ENCODE results near the gene ZNF540.
"Not testable (repeated sequence)": the region's sequence is repeated elsewhere in the genome, so short reads cannot be mapped to it uniquely, and the experiment has no call there.

Gene ZNF540

DNA sequence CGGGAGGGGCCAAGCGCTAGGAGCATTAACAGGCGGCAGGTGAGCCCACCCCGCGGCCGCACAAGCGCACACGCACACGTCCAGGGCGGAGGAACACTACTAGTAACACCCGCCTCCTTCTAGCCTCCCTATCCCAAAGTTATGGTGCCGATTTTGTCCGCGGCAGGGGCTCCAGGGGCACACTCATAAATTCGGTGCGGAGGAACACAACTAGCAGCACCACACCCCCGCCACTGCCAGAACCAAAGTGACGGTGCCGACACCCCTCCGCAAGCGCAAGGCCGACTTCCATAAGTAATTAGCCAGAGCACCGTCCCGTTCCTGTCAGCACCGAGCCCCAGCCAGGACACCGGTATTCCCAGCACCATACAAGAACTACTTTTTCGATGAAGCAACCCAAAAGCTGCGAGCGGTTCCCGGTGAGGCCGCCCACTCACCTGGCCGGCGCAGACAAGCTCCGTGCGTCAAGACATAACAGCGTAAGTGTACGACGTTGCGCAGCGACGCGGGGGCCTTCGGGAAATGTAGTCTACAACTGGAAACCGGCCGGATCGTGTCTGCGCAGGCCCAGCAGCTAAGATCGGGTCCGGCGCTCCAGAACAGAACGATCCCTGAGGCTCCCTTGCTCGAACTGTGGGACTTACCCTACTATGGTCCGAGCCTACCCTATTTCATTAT lies at the start of gene ZNF540, which contains the start of gene ZNF571:
TSS of gene ZNF540 (plus strand) at position 573 of the 678 bp plus-strand sequence. CDS start 3,572 bp downstream, outside the sequence.
TSS of gene ZNF571 (minus strand) at position 489 of the 678 bp plus-strand sequence. CDS start 8,116 bp downstream, outside the sequence.
- DNase-seq (ENCODE audit: low spot score), result peak; percentile 97

DNA sequence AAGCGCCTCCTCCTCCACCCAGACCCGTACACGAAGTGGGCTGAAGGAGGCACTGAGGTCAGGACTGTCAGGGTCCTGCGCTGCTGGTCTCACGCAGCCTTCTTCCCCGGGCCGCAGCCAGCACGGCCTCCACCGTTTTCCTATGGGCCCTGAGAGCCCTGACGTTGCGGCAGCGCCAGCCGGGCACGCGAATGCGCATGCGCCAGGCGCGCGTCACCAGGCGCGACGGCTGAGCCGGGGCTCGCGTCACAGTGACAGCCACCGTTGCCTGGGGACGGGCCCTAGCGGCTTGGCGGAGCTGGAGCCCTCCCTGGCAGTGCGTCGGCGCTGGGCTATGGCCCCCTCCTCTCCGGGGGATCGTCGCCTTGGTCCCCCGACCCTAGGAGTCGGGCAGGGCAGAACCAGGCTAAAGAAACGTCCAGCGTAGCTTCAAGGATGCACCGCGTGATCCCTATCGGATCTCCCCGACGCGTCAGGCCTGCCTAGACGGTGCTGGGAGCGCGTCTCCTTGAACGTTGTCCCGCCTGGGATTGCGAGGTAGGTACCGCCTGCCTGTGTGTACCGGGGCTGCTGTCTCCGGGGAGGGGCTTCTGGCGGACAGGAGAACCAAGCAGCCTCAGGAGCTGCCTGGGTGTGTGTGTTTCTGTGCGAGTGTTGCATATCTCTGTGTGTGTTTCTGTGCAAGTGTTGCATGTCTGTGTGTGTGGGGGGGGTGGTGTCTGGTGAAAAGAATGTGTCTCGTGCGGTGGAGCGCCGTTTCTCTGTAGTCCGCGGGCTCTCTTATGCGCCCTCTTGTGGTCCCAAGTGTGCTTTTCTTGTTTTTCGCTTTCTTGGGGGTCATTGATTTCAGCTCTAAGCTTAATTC lies 43.3 kb upstream of the ZNF540 start:
- DNase-seq (ENCODE audit: low spot score), result no peak

DNA sequence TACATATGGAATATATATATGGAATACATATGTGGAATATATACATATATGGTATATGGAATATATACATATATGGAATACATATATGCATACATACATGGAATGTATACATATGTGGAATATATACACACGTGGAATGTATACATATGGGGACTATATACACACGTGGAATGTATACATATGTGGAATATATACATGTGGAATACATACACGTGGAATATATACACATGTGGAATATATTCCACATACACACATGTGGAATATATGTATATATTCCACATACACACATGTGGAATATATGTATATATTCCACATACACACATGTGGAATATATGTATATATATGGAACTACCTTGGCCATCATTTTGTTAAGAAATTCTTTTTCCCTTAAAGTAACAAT lies 31.2 kb upstream of the ZNF540 start:
- DNase-seq (ENCODE audit: low spot score), result no peak

DNA sequence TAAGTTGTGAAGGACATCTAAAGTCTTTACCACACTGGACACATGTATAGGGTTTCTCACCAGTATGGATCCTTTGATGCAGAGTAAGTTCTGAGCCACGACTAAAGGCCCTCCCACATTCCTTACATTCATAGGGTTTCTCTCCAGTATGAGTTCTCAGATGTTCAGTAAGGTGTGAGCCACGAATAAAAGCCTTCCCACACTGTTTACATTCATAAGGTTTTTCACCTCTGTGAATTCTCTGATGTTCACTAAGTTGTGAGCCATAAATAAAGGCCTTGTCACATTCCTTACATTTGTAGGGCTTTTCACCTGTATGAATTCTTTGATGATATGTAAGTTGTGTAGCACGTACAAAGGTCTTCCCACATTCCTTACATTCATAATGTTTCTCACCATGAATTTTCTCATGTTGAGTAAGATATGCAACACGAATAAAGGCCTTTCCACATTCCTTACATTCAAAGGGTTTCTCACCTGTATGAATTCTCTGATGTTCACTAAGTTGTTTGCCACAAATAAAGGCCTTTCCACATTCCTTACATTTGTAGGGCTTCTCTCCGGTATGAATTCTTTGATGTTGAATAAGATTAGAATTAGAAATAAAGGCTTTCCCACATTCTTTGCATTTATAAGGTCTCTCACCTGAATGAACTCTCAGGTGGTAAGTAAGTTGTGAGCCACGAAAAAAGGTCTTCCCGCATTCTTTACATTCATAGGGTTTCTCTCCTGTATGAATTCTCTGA lies 29.9 kb upstream of the ZNF540 start:
- DNase-seq (ENCODE audit: low spot score), result no peak

DNA sequence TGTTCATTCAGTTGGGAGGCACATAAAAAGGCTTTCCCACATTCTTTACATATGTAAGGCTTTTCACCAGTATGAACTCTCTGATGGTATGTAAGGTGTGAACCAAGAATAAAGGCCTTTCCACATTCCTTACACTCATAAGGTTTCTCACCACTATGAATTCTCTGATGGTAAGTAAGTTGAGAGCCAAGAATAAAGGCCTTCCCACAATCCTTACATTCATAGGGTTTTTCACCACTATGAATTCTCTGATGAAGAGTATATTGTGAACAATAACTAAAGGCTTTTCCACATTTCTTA lies 29.4 kb upstream of the ZNF540 start:
- DNase-seq (ENCODE audit: low spot score), result no peak

DNA sequence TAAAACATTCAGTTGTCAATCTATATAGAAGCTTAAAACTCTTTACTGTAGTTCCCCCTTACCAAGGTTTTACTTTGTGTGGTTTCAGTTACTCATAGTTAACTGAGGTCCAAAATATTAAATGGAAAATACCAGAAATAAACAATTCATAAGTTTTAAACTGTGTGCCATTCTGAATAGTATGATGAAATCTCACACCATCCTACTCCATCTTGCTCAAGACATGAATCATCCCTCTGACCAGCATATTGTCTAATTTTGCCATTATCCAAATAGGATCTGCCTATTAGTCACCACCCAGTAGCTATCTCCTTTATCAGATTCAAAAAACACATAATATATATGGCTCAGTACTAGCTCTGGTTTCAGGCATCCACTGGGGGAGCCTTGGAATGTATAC lies 22.5 kb upstream of the ZNF540 start:
- peak; percentile 70 for DNase-seq (ENCODE audit: low spot score)

DNA sequence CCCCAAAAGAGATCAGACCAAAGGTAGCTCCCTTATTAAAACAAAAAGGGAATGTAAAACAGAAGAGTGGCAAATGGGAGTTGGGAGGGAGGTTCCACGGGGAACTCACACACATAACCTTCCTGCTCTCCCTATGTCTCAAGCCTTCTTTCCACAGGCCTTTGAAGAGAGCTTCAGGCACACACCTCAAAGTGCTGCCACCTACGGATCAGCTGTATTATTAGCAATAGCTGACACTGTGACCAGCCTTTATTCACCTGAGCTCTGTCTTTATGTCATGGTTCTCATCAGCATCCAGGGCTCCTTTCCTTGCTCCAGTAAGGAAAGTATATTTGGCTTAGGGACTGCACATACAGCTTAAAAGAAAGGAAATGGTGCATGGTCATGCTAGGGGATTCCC lies 11.3 kb upstream of the ZNF540 start:
- peak; percentile 12 for DNase-seq (ENCODE audit: low spot score)

DNA sequence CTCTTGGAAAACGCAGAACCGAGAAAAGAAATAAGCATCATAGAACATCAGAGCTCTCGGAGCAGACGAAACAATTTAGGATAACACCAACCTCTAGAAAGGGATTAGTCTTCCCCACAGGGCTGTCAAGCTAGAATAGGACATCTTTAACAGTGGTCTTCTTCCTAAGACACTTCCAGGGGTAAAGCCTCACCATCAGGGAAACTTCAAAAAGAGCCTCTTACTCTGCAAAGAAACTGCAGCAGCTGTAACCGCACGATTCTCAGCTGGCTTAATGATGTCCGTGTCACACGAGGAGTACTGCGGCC lies 726 bp upstream of the ZNF540 start:
- no peak for DNase-seq (ENCODE audit: low spot score)

DNA sequence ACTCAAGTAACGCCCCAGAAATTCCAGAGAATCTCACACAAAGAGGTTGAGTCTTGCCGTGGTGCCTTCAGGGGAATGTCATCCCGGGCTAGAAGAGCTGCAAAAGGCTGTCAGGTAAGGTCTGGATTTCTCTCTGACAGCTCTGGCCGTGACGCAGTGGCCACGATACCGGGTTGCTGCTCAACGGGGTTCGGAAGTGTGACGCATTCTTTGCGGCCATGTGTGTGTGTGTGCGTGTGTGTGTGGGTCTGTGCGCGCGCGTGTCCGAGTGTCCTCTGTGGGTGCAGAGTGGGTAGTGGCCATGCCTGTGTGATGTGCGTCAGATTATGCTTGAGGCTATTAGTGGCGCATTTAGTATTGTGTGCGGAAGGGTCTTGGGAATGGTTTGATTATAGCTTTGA lies 306 bp downstream of the ZNF540 start:
- DNase-seq (ENCODE audit: low spot score), result peak; percentile 84

DNA sequence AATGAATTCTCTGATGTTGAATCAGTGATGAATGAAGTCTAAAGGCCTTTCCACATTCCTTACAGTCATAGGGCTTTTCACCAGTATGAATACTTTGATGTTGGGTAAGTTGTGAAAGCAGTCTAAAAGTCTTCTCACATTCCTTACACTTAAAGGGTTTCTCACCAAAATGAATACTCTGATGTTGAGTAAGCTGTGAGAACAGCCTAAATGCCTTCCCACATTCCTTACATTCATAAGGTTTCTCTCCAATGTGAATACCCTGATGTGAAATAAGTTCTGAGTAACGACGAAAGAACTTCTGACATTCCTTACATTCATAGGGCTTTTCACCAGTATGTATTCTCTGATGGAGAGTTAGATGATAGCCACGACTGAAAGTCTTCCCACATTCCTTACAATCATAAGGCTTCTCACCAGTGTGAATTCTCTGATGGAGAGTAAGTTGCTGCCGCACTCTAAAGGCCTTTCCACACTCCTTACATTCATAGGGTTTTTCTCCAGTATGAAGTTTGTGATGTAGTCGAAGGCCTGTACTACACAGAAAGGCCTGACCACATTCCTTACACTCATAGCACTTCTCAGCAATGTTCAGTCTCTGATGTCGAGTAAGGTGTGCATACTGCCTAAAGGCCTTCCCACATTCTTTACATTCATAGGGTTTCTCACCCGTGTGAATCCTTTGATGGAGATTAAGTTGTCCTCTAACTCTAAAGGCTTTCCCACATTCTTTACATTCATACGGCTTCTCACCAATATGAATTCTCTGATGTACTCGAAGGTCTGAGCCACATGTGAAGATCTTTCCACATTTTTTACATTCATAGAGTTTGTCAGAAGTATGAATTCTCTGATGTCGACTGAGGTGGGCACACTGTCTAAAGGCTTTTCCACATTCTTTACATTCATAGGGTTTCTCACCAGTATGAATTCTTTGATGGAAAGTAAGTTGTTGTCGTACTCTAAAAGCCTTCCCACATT lies 40.7 kb downstream of the ZNF540 start:
- peak; percentile 40 for DNase-seq (ENCODE audit: low spot score)

DNA sequence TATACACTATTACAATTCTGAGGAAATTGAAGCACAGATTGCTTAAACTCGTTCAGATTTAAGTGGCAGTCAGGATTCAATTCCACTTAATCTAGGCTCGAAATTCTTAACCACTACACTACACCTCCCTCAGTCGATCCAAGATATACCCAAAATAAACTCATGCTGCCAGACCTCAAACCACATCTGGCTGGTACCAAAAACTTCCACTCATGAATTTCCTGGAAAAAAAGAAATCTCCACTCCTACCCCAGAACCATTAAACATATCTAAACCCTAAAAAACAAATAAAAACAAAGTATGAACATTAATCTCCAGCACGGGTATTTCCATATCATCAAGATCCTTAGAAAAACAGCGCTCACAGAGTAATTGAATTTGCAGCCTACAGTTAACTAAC lies 59.4 kb downstream of the ZNF540 start:
- peak; percentile 24 for DNase-seq (ENCODE audit: low spot score)

DNA sequence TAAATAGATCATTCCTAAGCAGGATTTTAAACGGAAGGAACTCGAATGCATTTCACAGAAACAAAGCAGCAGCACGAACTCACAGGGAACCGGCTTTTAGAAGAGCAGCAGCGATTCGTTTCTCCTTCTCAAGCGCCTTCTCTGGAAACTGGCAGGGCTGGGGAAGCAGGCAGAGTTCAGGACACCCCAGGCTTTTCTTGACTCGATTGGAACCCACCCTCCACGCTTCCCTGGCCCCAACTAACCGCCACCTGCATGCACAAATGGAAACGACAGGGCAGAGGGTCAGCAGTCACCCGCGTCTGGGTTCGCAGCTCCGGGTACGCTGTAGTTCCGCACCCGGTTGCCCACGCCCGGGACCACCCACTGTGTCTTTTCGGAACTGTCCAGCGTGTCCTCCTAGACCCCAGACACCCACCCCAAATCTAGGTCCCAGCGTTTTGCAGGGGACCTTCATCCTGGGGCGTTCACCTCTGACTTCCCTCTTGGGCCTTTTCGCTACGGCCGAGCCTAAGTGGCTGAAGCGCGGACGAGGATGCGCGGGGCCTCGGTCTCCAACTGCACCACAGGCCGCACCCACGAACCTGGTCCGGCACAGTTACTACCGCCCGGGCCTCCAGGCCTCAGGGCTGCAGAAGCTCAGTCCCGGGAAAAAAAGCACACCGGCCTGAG lies 60.1 kb downstream of the ZNF540 start:
- DNase-seq (ENCODE audit: low spot score), result peak; percentile 64

DNA sequence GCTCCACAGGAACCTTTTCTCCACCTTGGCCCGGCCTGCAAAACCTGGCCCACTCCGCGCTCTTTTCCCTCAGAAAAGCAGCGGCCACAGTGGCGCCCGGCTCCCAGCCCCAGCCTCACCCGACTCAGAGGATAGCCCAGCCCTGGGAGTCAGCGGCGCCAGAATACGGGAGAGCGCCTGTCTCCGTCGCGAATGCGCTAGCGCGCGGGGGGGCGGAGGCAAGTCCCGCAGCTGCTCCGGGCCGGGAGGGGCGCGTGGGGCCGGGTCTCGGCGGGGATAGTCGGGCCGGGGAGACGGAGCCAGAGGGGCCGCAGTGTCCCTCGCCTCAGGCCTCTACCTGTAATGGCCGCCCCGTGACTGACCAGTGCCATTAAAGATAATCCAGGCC lies 60.6 kb downstream of the ZNF540 start, which contains the start of gene ZFP30:
TSS of gene ZFP30 (minus strand) at position 165 of the 388 bp plus-strand sequence. CDS start 7,643 bp downstream, outside the sequence.
- peak; percentile 77 for DNase-seq (ENCODE audit: low spot score)

DNA sequence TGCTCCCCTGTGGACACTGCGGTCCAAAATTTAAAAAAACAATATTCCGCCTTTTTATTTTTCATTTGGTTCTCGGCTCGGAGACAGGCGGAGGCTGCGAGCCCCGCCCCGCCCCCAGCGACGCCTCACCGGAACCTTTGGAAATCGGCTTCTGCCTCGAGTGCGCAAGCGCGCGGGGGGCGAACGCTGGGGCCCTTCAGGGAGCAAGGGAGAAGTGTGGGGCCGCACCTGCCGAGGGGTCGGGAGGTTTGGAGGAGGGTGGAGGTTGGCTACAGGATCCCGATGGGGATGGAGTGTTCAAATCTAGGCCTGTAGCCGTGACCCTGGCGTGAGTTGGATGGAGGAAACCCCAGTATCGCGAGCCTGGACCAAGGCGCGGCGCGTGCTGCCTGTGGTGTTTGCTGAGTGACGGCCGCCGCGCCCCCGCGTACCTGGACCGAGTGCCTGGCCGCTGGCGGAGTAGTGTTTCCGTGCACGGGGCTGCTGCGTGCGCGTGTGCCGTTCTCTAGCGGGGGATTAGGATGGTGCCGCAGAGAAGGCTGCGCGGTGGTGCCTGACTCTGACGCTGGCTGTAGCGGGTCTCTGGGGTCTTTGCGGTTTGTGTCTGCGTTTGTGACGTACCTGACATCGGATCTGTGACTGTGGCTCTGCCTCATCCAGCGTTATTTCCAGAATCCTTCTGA lies 61.2 kb downstream of the ZNF540 start:
- peak; percentile 87 for DNase-seq (ENCODE audit: low spot score)

DNA sequence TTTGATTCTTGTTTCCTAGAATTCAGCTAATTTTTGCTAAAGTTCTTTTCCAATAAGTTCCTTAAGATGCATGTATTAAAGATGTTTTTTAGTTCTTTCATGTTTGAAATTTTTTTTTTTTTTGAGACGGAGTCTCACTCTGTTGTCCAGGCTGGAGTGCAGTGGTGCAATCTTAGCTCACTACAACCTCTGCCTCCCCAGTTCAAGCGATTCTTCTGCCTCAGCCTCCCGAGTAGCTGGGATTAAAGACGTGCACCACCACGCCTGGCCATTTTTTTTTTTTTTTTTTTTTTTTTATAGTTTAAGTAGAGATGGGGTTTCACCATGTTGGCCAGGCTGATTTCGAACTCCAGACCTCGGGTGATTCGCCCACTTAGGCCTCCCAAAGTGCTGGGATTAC lies 62.5 kb downstream of the ZNF540 start:
- DNase-seq (ENCODE audit: low spot score), result not testable (repeated sequence)

All from RKO (cell line).